HG02943 (cell line): Measurements from ENCODE around the gene MTR.

Experiments used
- ATAC-seq: cut with Tn5 transposase; IDR thresholded peaks from one replicate; pipeline ENCODE4 v1.9.1; 2021; ENCODE audit warnings: mild to moderate bottlenecking, low read depth, moderate library complexity; ENCODE audit not compliant: unreplicated experiment

Gene MTR

GRCh38 chr1:236773919-236774318 is 21.2 kb upstream of the MTR start:
- ATAC-seq: no peak

- no peak for ATAC-seq
Observed at GRCh38 chr1:236774926-236775325, 20.2 kb upstream of the MTR start.

- ATAC-seq: no peak
Observed at GRCh38 chr1:236779312-236779711, 15.8 kb upstream of the MTR start.

GRCh38 chr1:236785477-236785876 is 9.6 kb upstream of the MTR start:
- ATAC-seq: no peak

- ATAC-seq: no peak
Observed at GRCh38 chr1:236786453-236786852, 8.6 kb upstream of the MTR start.

- no peak for ATAC-seq
Observed at GRCh38 chr1:236794585-236795034, 482 bp upstream of the MTR start.

GRCh38 chr1:236795757-236796667 is 920 bp downstream of the MTR start:
- ATAC-seq: peak; percentile 29

- no peak for ATAC-seq
Observed at GRCh38 chr1:236799001-236799400, 3.9 kb downstream of the MTR start.

GRCh38 chr1:236800002-236800620 is 5.0 kb downstream of the MTR start:
- no peak for ATAC-seq

- no peak for ATAC-seq
Observed at GRCh38 chr1:236800623-236801022, 5.5 kb downstream of the MTR start.

GRCh38 chr1:236802264-236802663 is 7.2 kb downstream of the MTR start:
- ATAC-seq: no peak

GRCh38 chr1:236806634-236807033 is 11.5 kb downstream of the MTR start:
- no peak for ATAC-seq

- no peak for ATAC-seq
Observed at GRCh38 chr1:236808005-236808404, 12.9 kb downstream of the MTR start.

- ATAC-seq: no peak
Observed at GRCh38 chr1:236808564-236809130, 13.6 kb downstream of the MTR start.

GRCh38 chr1:236809148-236809547 is 14.1 kb downstream of the MTR start:
- no peak for ATAC-seq

GRCh38 chr1:236810018-236810417 is 14.9 kb downstream of the MTR start:
- no peak for ATAC-seq

- no peak for ATAC-seq
Observed at GRCh38 chr1:236812334-236813030, 17.4 kb downstream of the MTR start.

- no peak for ATAC-seq
Observed at GRCh38 chr1:236815941-236816340, 20.8 kb downstream of the MTR start.

GRCh38 chr1:236819856-236820255 is 24.8 kb downstream of the MTR start:
- no peak for ATAC-seq

- ATAC-seq: no peak
Observed at GRCh38 chr1:236821091-236821627, 26.1 kb downstream of the MTR start.

GRCh38 chr1:236823559-236823958 is 28.5 kb downstream of the MTR start:
- ATAC-seq: no peak
